ENCODE results near the gene EVPL.

GRCh38 chr17:76025294-76025693 is 1.8 kb downstream of the EVPL start:
- TF ChIP-seq, protein P1, sequence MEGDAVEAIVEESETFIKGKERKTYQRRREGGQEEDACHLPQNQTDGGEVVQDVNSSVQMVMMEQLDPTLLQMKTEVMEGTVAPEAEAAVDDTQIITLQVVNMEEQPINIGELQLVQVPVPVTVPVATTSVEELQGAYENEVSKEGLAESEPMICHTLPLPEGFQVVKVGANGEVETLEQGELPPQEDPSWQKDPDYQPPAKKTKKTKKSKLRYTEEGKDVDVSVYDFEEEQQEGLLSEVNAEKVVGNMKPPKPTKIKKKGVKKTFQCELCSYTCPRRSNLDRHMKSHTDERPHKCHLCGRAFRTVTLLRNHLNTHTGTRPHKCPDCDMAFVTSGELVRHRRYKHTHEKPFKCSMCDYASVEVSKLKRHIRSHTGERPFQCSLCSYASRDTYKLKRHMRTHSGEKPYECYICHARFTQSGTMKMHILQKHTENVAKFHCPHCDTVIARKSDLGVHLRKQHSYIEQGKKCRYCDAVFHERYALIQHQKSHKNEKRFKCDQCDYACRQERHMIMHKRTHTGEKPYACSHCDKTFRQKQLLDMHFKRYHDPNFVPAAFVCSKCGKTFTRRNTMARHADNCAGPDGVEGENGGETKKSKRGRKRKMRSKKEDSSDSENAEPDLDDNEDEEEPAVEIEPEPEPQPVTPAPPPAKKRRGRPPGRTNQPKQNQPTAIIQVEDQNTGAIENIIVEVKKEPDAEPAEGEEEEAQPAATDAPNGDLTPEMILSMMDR (IDR thresholded peaks at IDR 0.05 in 4 of 5, conservative IDR thresholded peaks at IDR 0.05 in 1 of 5) = no peak
- no peak for TF ChIP-seq POLR2A (IDR thresholded peaks at IDR 0.05)
